ENCODE results near the gene ZC3H7A. TPM values are rescaled to one million over a fixed set of nuclear protein-coding genes. Genes with fewer than 3 reads are reported as not detected.
"Not testable (repeated sequence)": the region's sequence is repeated elsewhere in the genome, so short reads cannot be mapped to it uniquely, and the experiment has no call there.

ZC3H7A gene
- total RNA-seq, 1 donor from 2014 or later = 52.6 TPM

GRCh38 chr16:11824362-11824761, 27.3 kb upstream of the ZC3H7A start:
- Histone ChIP-seq H3K27me3 (ENCODE audit: control insufficient read depth, insufficient read depth, low read length) (no peaks in the 10 kb centered on the region), H3K4me3 (ENCODE audit: low read depth, low read length) (no peak overlapping the region), H3K36me3 (ENCODE audit: control insufficient read depth, insufficient read depth, low read length) (no peaks in the 10 kb centered on the region)
- DNase-seq (ENCODE audit: low read depth) = no peak
- no peak for TF ChIP-seq CTCF (IDR thresholded peaks at IDR 0.05; ENCODE audit: insufficient read depth, low read length, poor library complexity, severe bottlenecking)

- not testable (repeated sequence) for H3K27me3 ChIP-seq (ENCODE audit: control insufficient read depth, insufficient read depth, low read length); DNase-seq (ENCODE audit: low read depth); H3K4me3 ChIP-seq (ENCODE audit: low read depth, low read length); H3K36me3 ChIP-seq (ENCODE audit: control insufficient read depth, insufficient read depth, low read length)
Observed at GRCh38 chr16:11823645-11824044, 26.6 kb upstream of the ZC3H7A start.

- DNase-seq (ENCODE audit: low read depth) = no peak
- TF ChIP-seq CTCF (IDR thresholded peaks at IDR 0.05; ENCODE audit: insufficient read depth, low read length, poor library complexity, severe bottlenecking) = no peak
- no peaks in the 10 kb centered on the region for H3K27me3 ChIP-seq (ENCODE audit: control insufficient read depth, insufficient read depth, low read length)
- H3K36me3 ChIP-seq (ENCODE audit: control insufficient read depth, insufficient read depth, low read length) = no peaks in the 10 kb centered on the region
- no peak overlapping the region for H3K4me3 ChIP-seq (ENCODE audit: low read depth, low read length)
Observed at GRCh38 chr16:11819798-11820197, 22.7 kb upstream of the ZC3H7A start.

GRCh38 chr16:11818970-11819369, 21.9 kb upstream of the ZC3H7A start:
- H3K27me3 ChIP-seq (ENCODE audit: control insufficient read depth, insufficient read depth, low read length); H3K36me3 ChIP-seq (ENCODE audit: control insufficient read depth, insufficient read depth, low read length); DNase-seq (ENCODE audit: low read depth); H3K4me3 ChIP-seq (ENCODE audit: low read depth, low read length): not testable (repeated sequence)

- H3K4me3 ChIP-seq (ENCODE audit: low read depth, low read length) = no peak overlapping the region
- no peak for DNase-seq (ENCODE audit: low read depth)
- no peaks in the 10 kb centered on the region for H3K36me3 ChIP-seq (ENCODE audit: control insufficient read depth, insufficient read depth, low read length)
- no peaks in the 10 kb centered on the region for H3K27me3 ChIP-seq (ENCODE audit: control insufficient read depth, insufficient read depth, low read length)
- TF ChIP-seq CTCF (IDR thresholded peaks at IDR 0.05; ENCODE audit: insufficient read depth, low read length, poor library complexity, severe bottlenecking) = no peak
Observed at GRCh38 chr16:11816123-11816522, 19.1 kb upstream of the ZC3H7A start.

- H3K36me3 ChIP-seq (ENCODE audit: control insufficient read depth, insufficient read depth, low read length); H3K27me3 ChIP-seq (ENCODE audit: control insufficient read depth, insufficient read depth, low read length); DNase-seq (ENCODE audit: low read depth); H3K4me3 ChIP-seq (ENCODE audit: low read depth, low read length): not testable (repeated sequence)
Observed at GRCh38 chr16:11814800-11815199, 17.7 kb upstream of the ZC3H7A start.

- H3K4me3 ChIP-seq (ENCODE audit: low read depth, low read length) = no peak overlapping the region
- H3K27me3 ChIP-seq (ENCODE audit: control insufficient read depth, insufficient read depth, low read length) = no peaks in the 10 kb centered on the region
- H3K36me3 ChIP-seq (ENCODE audit: control insufficient read depth, insufficient read depth, low read length) = no peaks in the 10 kb centered on the region
- TF ChIP-seq CTCF (IDR thresholded peaks at IDR 0.05; ENCODE audit: insufficient read depth, low read length, poor library complexity, severe bottlenecking) = no peak
- no peak for DNase-seq (ENCODE audit: low read depth)
Observed at GRCh38 chr16:11806721-11807120, 9.7 kb upstream of the ZC3H7A start.
